Skeletal muscle tissue (tissue), 4 donors: Measurements from ENCODE around the gene PPP1R9B. TPM values are rescaled to one million over a fixed set of nuclear protein-coding genes. Genes with fewer than 3 reads are reported as not detected.

Experiments used
- H3K27ac ChIP-seq: one replicate; pipeline ENCODE4 v1.7.0; 2013; ENCODE audit warnings: mild to moderate bottlenecking, low read depth, low read length, inconsistent platforms
- H3K27me3 ChIP-seq, 3 donors: one replicate each; pipeline ENCODE4 v1.7.0; 2013; ENCODE audit warnings: low read length in 3 of 3; ENCODE audit not compliant: control insufficient read depth in 3 of 3, insufficient read depth in 3 of 3
- H3K36me3 ChIP-seq, 3 donors: one replicate each; pipeline ENCODE4 v1.7.0; 2013; ENCODE audit warnings: low read length in 3 of 3; ENCODE audit not compliant: control insufficient read depth in 3 of 3, insufficient read depth in 3 of 3
- H3K4me1 ChIP-seq, 3 donors: one replicate each; pipeline ENCODE4 v1.7.0; 2013; ENCODE audit warnings: low read length in 3 of 3, mild to moderate bottlenecking in 3 of 3; ENCODE audit not compliant: control insufficient read depth in 3 of 3, insufficient read depth in 3 of 3
- H3K4me3 ChIP-seq, 3 donors: one replicate each; pipeline ENCODE4 v1.7.0; 2013; ENCODE audit warnings: low read length in 3 of 3
- H3K9ac ChIP-seq, 3 donors: one replicate each; pipeline ENCODE4 v1.7.0; 2013; ENCODE audit warnings: low read length in 3 of 3, mild to moderate bottlenecking in 3 of 3, moderate library complexity in 2 of 3, low read depth in 1 of 3
- H3K9me3 ChIP-seq, 3 donors: one replicate each; pipeline ENCODE4 v1.7.0; 2013; ENCODE audit warnings: low read length in 3 of 3; ENCODE audit not compliant: control insufficient read depth in 3 of 3
- total RNA-seq: library from RNA; depleted of rRNA; stranded (reverse); fragments of >200 nt; gene quantifications from one replicate; pipeline ENCODE4 v1.2.3, GENCODE V29; 2014
- donor health status: Osteomylitis.

Gene PPP1R9B
- total RNA-seq, 1 donor from 2014 or later: 19.3 TPM

DNA sequence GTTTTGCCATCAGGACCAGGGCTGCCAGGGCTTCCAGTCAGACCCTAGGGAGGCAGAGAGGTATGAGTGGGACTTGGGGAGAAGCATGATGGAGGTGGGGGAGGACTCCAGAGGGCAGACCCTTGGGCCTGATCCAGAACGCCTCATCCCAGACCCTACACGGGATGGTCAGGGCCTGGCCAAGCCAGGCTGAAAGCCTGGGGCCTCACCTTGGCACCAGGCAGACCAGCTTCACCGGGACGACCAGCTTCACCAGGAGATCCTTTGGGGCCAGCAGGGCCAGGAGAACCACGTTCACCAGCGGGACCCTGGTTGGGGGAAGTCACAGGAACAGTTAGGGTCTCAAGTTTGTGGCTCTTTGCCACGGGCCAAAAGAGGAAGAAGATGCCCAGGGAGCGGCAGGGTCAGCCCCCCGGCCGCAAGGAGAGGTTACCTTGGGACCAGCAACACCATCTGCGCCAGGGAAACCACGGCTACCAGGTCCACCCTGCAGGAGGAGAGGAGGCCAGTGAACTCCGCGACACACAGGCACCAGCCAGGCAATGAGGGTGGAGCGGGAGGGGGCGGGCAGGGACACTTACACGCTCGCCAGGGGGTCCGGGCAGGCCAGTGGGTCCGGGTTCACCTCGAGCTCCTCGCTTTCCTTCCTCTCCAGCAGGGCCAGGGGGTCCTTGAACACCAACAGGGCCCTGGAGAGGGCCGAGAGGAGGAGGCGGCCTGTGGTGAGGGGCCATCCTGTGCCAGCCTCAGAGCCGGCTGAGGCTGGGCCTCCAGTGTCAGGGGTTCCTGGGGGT lies 43.9 kb upstream of the PPP1R9B start:
- Histone ChIP-seq H3K4me1 (peaks cover 4 to 9% (median 4%) of the 10 kb centered on the region in 3 donors), H3K9ac (no peak overlapping the region), H3K9me3 (no peaks in the 10 kb centered on the region), H3K27ac (no peak overlapping the region), H3K36me3 (peaks cover 9 to 31% (median 24%) of the 10 kb centered on the region in 3 donors), H3K4me3 (no peak overlapping the region), H3K27me3 (peaks cover 0 to 8% (median 0%) of the 10 kb centered on the region in 3 donors)

DNA sequence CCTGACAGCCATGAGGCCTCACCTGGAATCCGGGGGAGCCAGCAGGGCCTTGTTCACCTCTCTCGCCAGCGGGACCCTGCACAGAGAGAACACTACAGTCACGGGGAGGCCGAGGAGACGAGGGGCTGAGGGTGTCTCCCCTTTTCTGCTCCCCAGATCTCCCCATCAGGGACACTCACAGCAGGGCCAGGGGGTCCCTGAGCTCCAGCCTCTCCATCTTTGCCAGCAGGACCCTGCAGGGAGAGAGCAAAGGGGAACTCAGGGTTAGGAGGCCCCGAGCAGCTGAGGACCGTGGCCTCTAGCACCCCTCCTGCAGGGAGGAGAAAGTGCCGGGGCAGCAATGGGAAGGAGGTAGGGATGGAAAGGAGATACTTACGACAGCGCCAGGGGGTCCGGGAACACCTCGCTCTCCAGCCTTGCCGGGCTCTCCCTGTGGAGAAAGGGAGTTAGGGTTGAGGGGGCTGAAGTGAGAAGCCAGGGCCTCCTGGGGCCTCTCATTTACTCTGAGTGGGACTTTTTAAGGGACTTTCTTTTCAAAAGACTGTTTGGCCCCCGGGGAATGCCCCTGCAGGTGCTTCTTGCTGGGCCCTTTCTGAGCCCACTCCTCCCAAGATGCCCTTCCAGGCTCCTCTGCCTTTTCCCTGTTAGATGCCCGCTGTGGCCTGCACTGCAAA lies 42.3 kb upstream of the PPP1R9B start:
- H3K4me1 ChIP-seq: peaks cover 0 to 5% (median 3%) of the 10 kb centered on the region in 3 donors
- H3K27me3 ChIP-seq: peaks cover 0 to 8% (median 0%) of the 10 kb centered on the region in 3 donors
- H3K36me3 ChIP-seq: peaks cover 9 to 23% (median 20%) of the 10 kb centered on the region in 3 donors
- no peak overlapping the region for H3K27ac ChIP-seq
- no peak overlapping the region for H3K9ac ChIP-seq
- H3K9me3 ChIP-seq: no peaks in the 10 kb centered on the region
- no peak overlapping the region for H3K4me3 ChIP-seq

DNA sequence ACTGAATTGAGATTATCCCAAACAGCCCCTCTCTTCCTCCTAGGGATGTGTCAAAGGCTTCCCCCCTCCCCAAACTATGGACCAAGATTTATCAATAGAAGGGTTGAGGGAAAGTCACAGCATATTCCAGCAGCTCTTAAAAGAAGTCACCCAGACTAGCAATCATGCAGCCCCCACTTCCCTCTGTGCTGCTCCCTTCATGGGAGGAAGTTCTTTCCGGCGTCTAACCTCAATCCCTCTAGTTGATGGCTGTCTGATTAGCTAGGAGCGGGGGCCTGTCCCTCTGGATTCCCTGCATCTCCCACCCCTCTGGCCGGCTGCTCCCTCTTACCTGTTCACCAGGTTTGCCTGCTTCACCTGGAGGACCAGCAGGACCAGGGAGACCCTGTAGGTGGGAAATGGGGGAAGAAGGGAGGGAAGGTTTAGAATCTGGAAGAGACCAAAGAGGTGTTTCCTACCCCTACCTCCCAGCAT lies 41.7 kb upstream of the PPP1R9B start:
- no peak overlapping the region for H3K9ac ChIP-seq
- no peak overlapping the region for H3K4me3 ChIP-seq
- H3K27me3 ChIP-seq: peaks cover 0 to 8% (median 0%) of the 10 kb centered on the region in 3 donors
- no peak overlapping the region for H3K27ac ChIP-seq
- no peaks in the 10 kb centered on the region for H3K9me3 ChIP-seq
- peaks cover 9 to 19% (median 17%) of the 10 kb centered on the region in 3 donors for H3K36me3 ChIP-seq
- H3K4me1 ChIP-seq: peaks cover 0 to 3% (median 2%) of the 10 kb centered on the region in 3 donors

DNA sequence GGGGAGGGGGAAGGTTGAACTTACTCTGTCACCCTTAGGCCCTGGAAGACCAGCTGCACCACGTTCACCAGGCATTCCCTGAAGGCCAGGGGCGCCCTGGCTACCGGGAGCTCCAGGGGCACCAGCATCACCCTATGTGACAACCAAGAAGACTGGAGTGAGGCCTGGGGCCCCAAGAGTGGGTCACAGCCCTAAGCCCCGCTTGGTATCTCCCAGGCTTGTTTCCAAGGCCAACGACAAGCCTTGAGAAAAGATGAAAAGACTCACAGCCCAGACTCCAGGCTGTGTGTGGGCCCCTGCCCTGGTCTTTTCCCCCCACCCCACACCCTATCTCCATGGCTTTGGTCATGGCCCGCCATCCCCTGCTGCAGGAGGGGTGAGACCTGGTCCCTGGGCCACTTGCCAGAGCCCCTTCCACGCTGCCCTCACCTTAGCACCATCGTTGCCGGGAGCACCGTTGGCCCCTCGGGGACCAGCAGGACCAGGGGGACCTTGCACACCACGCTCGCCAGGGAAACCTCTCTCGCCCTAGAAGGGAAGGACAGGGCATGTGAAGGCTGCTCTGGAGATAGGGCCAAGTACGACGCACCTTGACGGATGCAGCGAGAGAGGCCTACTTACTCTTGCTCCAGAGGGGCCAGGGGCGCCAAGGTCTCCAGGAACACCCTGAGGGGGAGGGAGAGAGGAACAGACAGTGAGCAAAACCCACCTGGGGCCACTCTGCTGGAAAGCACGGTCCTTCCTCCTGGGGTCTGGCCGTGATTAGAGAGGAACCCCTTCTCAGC lies 41.1 kb upstream of the PPP1R9B start:
- Histone ChIP-seq H3K27ac (no peak overlapping the region), H3K27me3 (peaks cover 0 to 8% (median 0%) of the 10 kb centered on the region in 3 donors), H3K36me3 (peaks cover 8 to 15% (median 14%) of the 10 kb centered on the region in 3 donors), H3K4me1 (peaks cover 0 to 3% (median under 1%) of the 10 kb centered on the region in 3 donors), H3K4me3 (no peak overlapping the region), H3K9ac (no peak overlapping the region), H3K9me3 (no peaks in the 10 kb centered on the region)

DNA sequence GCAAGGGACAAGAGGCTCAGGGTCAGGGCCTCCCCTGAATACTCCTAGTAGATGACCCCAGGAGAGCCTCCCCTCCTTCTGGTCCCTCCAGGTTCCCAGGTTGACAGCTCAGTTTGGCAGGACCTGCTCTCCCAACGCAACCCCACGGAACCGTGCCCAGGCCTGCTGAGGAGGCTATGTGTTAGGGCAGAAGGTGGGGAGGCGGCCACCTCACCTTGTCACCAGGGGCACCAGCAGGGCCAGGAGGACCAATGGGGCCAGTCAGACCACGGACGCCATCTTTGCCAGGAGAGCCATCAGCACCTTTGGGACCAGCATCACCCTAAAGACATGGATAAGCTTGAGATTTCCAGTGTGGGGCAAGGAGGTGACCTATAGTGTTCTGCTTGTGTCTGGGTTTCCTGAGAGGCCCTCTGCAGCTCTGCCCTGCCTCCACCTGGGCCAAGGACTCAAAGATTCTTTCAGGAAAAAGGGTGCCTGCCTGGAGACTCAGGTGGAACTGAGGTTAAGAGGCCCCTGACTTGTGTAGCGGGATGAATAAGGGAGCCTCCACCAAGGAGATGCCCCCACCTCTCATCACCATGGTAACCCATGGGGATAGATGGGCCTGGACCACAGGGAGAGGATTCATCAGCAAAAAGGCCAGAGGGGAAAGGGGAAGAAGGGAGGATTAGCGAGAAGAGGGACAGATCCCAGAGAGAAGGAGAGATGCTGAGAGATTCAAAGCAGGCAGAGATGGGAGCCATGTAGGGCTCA lies 40.3 kb upstream of the PPP1R9B start:
- no peak overlapping the region for H3K9ac ChIP-seq
- no peak overlapping the region for H3K27ac ChIP-seq
- peaks cover 2 to 4% (median 3%) of the 10 kb centered on the region in 3 donors for H3K4me1 ChIP-seq
- no peak overlapping the region for H3K4me3 ChIP-seq
- H3K27me3 ChIP-seq: peaks cover 0 to 8% (median 0%) of the 10 kb centered on the region in 3 donors
- H3K9me3 ChIP-seq: no peaks in the 10 kb centered on the region
- H3K36me3 ChIP-seq: peaks cover 5 to 16% (median 11%) of the 10 kb centered on the region in 3 donors

DNA sequence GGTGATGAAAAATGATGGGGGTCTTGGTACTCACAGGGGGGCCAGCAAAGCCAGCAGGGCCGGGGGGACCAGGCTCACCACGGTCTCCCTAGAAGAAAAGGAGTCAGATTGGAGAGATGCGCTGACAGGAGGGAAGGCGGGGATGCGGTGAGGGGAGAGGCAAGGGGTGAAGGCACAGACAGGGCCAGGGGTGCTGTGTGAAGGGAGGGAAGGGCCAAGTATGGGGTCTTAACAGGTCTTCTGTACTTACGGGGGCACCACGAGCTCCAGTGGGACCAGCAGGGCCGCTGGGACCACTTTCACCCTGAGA lies 39.8 kb upstream of the PPP1R9B start:
- Histone ChIP-seq H3K9ac (no peak overlapping the region), H3K4me1 (peaks cover 2 to 4% (median 3%) of the 10 kb centered on the region in 3 donors), H3K4me3 (no peak overlapping the region), H3K27me3 (peaks cover 0 to 8% (median 0%) of the 10 kb centered on the region in 3 donors), H3K9me3 (no peaks in the 10 kb centered on the region), H3K36me3 (peaks cover 5 to 11% (median 11%) of the 10 kb centered on the region in 3 donors), H3K27ac (no peak overlapping the region)

DNA sequence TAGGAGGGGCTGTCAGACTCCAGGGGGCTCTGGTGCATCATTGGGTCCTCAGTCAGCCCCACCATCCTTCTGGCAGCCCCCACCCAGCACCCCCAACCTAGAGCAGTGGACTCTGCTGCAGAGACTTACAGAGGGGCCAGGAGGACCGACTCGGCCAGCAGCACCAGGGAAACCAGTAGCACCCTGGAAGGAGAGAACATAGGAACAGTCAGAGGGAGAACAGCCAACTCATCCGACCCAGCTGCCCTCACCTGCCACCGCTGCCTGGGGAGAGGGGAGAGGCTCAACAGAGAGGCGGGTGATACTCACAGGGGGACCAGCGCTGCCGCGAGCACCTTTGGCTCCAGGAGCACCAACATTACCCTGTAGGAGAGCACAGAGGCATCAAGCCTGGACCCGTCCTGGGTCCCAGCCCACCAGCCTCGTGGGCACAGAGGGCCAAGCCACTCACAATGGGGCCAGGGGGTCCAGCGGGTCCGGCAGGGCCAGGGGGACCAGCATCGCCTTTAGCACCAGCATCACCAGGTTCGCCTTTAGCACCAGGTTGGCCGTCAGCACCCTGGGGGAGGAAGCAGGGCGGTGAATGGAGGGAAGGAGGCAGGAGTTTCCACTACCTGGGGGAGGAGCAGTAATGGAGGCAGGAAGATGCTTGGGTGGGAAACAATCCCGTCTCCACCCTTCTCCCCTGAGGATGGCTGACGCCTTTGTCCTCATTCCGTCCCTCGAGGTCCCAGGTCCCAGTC lies 39.2 kb upstream of the PPP1R9B start:
- Histone ChIP-seq H3K36me3 (peaks cover 5 to 11% (median 8%) of the 10 kb centered on the region in 3 donors), H3K27me3 (peaks cover 0 to 8% (median 0%) of the 10 kb centered on the region in 3 donors), H3K4me3 (no peak overlapping the region), H3K4me1 (peaks cover 2 to 4% (median 3%) of the 10 kb centered on the region in 3 donors), H3K27ac (no peak overlapping the region), H3K9ac (no peak overlapping the region), H3K9me3 (no peaks in the 10 kb centered on the region)

DNA sequence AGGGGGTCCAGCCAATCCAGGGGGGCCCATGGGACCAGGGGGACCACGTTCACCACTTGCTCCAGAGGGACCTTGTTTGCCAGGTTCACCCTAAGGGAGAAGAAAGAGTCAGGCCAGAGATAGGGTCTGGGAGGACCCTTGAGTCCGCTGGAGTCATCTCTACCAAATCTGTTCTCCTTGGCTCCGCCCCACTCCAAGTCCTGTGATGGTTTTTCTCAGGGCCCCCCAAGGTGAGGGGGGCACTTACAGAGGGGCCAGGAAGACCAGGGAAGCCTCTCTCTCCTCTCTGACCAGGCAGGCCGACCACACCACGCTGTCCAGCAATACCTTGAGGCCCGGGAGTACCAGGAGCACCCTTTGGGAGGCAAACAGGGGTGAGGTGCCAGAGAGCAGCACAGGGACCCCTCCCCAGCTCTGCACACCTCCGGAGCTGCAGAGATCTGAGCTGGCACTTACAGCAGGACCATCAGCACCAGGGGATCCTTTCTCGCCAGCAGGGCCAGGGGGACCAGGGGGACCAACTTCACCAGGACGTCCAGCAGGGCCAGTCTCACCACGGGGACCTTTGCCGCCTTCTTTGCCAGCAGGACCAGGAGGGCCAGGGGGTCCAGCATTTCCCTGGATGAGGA lies 38.6 kb upstream of the PPP1R9B start:
- H3K4me1 ChIP-seq: peaks cover 2 to 4% (median 3%) of the 10 kb centered on the region in 3 donors
- H3K27ac ChIP-seq: no peak overlapping the region
- no peaks in the 10 kb centered on the region for H3K9me3 ChIP-seq
- H3K27me3 ChIP-seq: peaks cover 0 to 8% (median 0%) of the 10 kb centered on the region in 3 donors
- H3K9ac ChIP-seq: peak overlapping the region in 1 of 3 donors; percentile 25
- peaks cover 4 to 11% (median 5%) of the 10 kb centered on the region in 3 donors for H3K36me3 ChIP-seq
- no peak overlapping the region for H3K4me3 ChIP-seq
